GM12872 (cell line): ENCODE measurements around the gene BMPR2.

ENCODE experiments used
- TF ChIP-seq, protein P1 (sequence below): IDR thresholded peaks from 3 replicates; pipeline ENCODE4 v1.5.1; 2011; ENCODE audit warnings: low read depth, mild to moderate bottlenecking, low read length, moderate library complexity; ENCODE audit not compliant: insufficient read depth

The BMPR2 gene

GRCh38 chr2:202599105-202599504 is 223.0 kb downstream of the BMPR2 start:
- TF ChIP-seq, protein P1, sequence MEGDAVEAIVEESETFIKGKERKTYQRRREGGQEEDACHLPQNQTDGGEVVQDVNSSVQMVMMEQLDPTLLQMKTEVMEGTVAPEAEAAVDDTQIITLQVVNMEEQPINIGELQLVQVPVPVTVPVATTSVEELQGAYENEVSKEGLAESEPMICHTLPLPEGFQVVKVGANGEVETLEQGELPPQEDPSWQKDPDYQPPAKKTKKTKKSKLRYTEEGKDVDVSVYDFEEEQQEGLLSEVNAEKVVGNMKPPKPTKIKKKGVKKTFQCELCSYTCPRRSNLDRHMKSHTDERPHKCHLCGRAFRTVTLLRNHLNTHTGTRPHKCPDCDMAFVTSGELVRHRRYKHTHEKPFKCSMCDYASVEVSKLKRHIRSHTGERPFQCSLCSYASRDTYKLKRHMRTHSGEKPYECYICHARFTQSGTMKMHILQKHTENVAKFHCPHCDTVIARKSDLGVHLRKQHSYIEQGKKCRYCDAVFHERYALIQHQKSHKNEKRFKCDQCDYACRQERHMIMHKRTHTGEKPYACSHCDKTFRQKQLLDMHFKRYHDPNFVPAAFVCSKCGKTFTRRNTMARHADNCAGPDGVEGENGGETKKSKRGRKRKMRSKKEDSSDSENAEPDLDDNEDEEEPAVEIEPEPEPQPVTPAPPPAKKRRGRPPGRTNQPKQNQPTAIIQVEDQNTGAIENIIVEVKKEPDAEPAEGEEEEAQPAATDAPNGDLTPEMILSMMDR = no peak

DNA sequence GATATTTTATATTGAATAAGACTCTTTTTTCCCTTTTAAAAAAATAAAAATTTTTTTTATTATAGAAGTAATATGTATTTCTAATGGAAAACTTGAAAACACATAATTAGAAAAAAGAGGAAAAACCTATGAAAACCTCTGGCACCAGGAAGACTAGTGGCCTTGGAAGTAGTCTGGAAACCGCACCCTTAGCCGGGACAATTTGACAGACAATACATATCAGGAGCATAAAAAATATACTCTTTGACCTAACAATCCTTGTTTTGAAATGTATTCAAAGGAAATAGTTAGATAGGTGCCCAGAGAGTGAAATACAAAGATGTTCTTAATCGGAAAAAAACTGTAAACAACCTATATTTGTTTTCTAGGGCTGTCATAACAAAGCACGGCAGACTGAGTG is 223.8 kb downstream of the BMPR2 start:
- TF ChIP-seq, protein P1 = no peak

- TF ChIP-seq, protein P1 = no peak
Measured at GRCh38 chr2:202604699-202605098, 228.6 kb downstream of the BMPR2 start.

DNA sequence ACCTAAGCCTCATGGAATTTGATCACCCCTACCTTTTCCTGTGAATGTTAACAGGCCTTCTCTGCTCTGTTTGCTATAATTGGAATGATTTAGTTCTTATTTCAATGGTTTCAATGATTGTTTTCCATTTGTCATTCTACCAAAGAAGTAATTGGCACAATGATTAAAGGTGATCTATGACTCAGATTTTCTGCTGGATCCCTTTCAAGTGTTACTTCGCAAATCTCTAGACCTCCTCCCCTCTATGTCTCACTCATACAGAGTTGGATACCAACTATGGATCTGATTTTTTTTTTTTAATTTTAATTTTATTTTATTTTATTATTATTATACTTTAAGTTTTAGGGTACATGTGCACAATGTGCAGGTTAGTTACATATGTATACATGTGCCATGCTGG is 229.0 kb downstream of the BMPR2 start:
- TF ChIP-seq, protein P1 = no peak

DNA sequence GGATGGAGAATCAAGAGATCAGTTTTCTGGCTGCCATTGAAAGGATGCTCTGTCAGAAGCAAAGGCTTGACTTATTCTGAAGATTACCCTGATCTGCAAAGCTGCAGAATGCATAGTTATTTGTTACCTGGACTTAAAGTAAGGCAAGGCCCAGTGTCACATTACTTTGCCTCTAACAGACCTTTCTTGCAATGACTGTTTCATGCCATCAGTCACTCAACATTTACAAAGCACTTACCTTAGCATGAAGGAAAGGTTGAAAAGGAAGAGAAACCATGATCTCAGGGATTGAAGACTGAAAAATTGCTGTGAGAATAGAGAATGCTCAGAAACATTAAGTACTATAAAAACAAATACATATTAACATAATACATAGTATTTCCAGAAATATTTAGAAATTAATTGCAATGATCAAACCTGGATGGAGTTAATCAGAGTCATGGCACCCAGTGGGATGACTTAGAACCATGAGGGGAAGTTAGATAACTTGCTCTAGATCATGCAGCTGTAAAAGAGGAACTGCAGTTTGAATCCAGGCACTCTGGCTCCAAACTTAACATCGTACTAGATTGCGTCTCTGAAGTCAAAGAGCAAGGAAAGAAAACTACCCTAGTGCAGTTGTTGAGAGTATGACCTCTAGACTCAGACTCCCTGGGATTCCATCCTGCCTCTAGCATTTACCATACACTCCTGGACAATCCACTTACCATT is 232.2 kb downstream of the BMPR2 start:
- TF ChIP-seq, protein P1 = no peak

DNA sequence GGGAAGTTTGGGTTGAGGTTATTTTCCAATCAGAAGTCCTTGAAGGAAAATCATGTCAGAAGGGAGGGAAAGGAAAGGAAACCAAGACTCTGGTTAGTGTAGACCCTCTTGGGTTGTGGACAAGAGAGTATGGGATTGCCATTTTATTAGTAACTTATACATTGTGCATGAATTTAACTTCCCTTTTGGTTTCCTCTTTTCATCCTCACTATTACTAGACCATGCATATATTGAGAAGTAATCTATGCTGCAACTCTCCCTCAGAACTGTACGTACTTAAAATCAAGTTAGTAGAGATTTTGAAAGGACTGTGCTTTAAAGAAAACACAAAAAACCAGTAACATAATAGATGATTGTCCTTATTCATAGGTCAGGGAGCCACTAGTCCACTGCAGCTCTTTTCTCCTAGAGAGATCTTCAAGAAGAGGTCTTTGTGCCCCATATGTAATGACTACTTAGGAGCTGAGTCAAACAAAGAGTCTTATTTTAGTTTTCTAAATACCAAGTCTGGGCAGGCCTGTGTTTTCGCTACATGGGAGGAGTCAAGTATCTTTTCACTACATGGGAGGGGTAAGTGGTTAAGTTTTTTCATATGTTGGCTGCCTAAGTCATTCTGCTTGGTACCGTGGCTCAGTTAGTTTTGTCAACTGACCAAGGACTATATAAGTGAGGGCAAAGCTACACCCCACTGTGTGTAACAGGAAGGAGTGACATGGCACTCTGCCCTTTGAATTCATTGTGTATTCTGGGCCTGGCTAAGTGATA is 233.4 kb downstream of the BMPR2 start:
- TF ChIP-seq, protein P1 = no peak

- TF ChIP-seq, protein P1 = no peak
Measured at GRCh38 chr2:202610380-202610779, 234.3 kb downstream of the BMPR2 start.
